HG03095 (cell line): ENCODE measurements around the gene MYO7B.

ENCODE experiments used
- ATAC-seq: cut with Tn5 transposase; IDR thresholded peaks from one replicate; pipeline ENCODE4 v1.9.1; 2021; ENCODE audit warnings: moderate library complexity; ENCODE audit not compliant: unreplicated experiment

MYO7B gene

GRCh38 chr2:127535422-127535901 lies at the start of gene MYO7B:
TSS of gene MYO7B (plus strand) at chr2:127535683. CDS start at chr2:127559723, 24,040 bp downstream.
- no peak for ATAC-seq

- no peak for ATAC-seq
Observed at GRCh38 chr2:127485694-127486071, 49.8 kb upstream of the MYO7B start.

- no peak for ATAC-seq
Observed at GRCh38 chr2:127486247-127487058, 49.0 kb upstream of the MYO7B start.

GRCh38 chr2:127490283-127490682 lies 45.2 kb upstream of the MYO7B start:
- ATAC-seq, result no peak

- ATAC-seq, result no peak
Observed at GRCh38 chr2:127498386-127498785, 37.1 kb upstream of the MYO7B start.

GRCh38 chr2:127503491-127503890 lies 32.0 kb upstream of the MYO7B start:
- ATAC-seq, result no peak

- ATAC-seq, result no peak
Observed at GRCh38 chr2:127504552-127505430, 30.7 kb upstream of the MYO7B start.

GRCh38 chr2:127506510-127506909 lies 29.0 kb upstream of the MYO7B start:
- no peak for ATAC-seq

GRCh38 chr2:127508023-127508630 lies 27.4 kb upstream of the MYO7B start:
- no peak for ATAC-seq

GRCh38 chr2:127508631-127509034 lies 26.9 kb upstream of the MYO7B start:
- no peak for ATAC-seq

GRCh38 chr2:127510073-127510472 lies 25.4 kb upstream of the MYO7B start:
- no peak for ATAC-seq

GRCh38 chr2:127511090-127511695 lies 24.3 kb upstream of the MYO7B start:
- no peak for ATAC-seq

- ATAC-seq, result no peak
Observed at GRCh38 chr2:127511917-127512316, 23.6 kb upstream of the MYO7B start.

GRCh38 chr2:127512362-127512761 lies 23.1 kb upstream of the MYO7B start:
- no peak for ATAC-seq

GRCh38 chr2:127514076-127514475 lies 21.4 kb upstream of the MYO7B start:
- ATAC-seq, result no peak

GRCh38 chr2:127514485-127514884 lies 21.0 kb upstream of the MYO7B start:
- no peak for ATAC-seq

- no peak for ATAC-seq
Observed at GRCh38 chr2:127515383-127515915, 20.0 kb upstream of the MYO7B start.

- no peak for ATAC-seq
Observed at GRCh38 chr2:127516041-127516762, 19.3 kb upstream of the MYO7B start.

- no peak for ATAC-seq
Observed at GRCh38 chr2:127517465-127517864, 18.0 kb upstream of the MYO7B start.

GRCh38 chr2:127520424-127520823 lies 15.1 kb upstream of the MYO7B start:
- ATAC-seq, result no peak
